HG02678 (cell line): ENCODE data around the gene ATP5F1E.

Source experiments
- ATAC-seq: cut with Tn5 transposase; IDR thresholded peaks from one replicate; pipeline ENCODE4 v1.9.1; 2021; ENCODE audit warnings: mild to moderate bottlenecking, moderate library complexity; ENCODE audit not compliant: unreplicated experiment

Gene ATP5F1E

DNA sequence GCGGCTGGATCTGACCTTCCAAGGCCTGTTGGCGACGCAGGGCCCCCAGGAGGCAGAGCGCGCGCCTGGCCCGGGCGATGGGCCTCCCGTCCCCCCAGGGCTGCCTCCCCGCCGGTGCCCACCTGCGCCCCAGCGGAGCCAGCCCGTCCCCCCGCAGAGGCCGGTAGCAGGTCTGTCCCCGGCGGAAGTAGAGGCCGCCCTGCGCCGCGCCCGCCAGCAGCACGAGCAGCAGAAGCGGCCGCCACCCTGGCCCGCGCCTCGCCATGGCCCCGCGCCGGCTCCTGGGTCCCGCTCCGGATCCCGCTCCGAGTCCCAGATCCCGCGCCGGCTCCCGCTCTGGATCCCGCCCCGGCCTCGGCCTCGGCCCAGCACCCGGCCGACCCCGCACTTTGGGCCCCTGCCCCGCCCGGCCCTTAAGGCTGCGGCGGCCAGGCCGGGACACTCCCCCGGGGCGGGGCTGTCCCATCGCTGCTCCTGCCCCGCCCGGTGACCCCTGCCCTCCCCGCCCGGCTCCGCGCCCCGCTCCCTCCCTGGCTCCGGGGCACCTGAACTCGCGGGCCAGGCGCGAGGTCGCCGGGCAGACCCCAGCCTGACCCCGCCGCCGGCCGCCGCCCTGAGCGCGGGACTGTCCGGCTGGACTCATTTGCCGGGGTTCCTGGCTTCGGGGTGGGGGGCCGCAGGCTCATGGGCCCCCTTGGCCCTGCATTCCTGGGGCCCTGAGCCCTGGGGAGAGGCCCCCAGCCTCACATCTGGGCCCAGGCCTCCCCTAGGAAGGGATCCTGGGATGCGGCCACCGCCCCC, 25.1 kb downstream of the ATP5F1E start, which contains the start of gene CTSZ:
Gene CTSZ, minus strand, starts transcription at position 391 of the 801 bp plus-strand sequence. Its CDS starts 126 bp downstream, at position 265.
- no peak for ATAC-seq

DNA sequence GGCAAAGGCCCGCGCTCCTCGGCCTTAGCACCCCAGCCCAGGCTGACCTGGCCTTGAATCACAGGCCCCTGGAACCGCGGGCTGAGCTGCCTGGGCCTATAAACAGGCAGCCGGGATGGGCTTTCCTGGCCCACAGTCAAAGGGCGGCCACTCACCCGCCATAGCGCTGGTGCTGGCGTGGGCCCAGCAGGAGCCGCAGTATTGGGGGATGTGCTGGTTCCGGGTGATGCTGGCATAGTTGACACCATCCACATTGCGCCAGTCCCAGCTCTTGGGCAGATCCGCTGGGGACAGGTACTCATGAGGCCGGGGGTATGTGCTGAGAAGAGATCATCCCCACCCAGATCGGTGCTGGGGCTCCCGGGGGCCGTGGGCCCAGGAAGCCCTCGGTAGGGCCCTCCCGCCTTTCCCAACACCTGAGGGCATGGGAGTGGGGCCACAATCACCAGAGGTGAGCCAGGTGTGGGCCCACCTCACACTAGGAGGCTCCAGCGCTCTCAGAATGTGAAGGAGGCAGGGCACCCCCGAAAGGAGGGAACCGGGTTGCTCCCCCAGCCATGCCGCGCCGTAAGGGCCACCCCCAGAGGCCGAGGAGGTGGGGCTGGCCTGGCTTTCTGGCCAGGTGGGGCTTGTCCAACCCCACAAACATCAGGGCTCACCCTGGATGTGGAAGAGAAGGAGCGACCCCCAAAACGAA, 25.8 kb downstream of the ATP5F1E start:
- no peak for ATAC-seq

DNA sequence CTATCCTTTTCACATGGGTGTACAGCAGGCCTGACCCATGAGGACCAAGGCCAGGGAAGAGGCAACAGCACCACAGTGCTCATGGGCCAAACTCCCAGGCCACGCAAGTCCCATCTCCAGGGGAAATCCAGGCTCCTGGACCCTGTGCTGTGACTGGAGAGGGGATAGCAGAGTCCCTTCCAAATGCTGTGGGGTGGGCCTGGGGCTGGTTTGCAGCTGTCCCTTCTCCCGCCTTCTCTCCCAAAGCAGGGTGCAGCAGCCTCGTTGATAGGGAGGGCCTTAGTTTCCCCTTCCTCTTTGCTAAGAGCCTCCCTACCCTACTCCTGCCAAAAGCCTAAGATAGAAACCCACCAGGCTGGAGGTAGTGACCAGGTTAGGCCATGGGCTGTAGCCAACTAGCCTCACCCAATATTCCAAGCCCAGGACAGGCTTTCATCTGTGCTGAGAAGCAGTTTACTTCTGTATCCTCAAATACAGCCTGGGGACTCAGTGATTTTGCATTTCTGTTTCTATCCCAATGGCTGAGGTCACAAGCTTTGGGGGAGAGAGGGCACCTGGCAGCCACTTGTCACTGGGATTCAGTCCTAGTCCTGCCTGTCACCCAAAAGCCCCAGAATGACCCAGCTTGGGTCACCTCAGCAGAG, 26.5 kb downstream of the ATP5F1E start:
- ATAC-seq = no peak

DNA sequence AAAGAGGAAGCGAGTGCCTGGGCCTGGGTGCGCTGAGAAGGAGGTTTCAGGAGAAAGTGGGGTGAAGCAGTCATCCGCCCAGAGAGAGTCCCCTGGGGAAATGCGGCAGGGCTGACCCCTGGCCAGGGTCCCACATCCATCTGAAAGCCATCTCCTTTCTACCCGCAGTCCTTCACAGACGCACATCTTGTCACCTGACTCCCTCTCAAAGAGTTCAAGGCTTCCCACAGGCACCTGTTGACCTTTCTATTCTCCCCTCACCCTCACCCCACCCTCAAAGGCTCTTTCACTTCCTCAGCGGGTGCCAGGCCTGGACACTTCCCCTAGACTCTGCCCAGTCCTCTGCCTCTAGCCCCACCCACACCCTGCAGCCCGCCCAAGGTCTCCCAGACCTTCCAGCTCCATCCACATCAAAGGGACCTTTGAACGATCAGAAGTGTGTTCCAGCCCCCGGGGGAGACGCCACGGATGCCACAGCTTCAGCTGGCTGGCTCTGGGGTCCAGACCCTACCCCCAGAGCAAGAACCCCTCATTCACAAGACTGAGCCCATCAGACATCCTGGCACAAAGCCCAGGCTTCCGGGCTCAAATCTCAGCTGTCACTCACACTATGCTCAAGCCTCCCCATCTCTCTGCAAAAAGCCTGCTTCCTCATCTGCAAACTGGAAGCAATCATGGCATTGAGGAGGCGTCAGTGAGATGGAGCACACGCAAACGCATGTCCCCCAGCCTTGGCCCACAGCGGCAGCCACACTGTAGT, 27.2 kb downstream of the ATP5F1E start:
- ATAC-seq = peak; percentile 67

DNA sequence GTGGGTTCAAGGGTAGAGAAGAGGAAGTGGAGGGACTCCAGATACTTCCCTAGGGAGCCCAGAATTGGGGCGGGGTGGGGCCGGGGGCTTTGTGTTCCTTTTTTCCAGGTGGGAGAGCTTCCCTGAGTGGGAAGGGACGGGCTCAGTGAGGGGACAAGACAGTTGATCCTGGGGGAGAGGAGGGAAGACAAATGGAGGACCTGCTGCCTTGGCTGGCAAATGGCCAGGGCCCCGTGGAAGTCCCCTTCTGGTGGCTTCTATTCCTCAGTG, 27.7 kb downstream of the ATP5F1E start:
- no peak for ATAC-seq

DNA sequence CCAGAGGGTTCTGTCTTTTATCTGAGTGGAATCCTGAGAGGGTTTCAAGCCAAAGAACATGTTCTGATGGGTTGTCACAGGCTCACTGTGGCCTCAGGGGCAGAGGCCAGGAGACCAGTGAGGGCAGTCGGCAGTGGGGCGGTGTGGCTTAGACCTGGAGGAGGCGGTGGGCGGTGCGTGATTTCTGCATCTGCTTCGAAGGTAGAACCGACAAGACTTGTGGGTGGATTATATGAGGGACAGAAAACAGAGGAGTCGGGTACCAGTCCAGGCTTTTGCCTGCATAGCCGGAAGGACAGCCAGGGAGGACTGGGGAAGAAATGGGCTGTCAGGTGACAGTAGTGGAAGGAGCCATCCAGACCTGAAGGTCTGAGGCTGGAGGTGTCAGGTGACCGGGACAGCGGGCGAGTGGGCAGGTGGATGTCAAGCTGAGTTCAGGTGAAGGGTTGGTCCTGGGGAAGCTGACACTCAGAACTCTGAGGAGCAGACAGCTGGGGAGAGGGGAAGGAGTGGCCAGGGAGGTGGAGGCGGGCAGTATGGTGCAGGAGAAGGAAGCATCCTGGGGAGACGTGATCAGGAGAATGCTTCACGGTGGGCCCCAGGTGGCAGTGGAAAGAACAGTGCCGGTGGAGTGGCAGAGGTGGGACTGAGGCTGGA, 28.2 kb downstream of the ATP5F1E start:
- ATAC-seq = no peak

DNA sequence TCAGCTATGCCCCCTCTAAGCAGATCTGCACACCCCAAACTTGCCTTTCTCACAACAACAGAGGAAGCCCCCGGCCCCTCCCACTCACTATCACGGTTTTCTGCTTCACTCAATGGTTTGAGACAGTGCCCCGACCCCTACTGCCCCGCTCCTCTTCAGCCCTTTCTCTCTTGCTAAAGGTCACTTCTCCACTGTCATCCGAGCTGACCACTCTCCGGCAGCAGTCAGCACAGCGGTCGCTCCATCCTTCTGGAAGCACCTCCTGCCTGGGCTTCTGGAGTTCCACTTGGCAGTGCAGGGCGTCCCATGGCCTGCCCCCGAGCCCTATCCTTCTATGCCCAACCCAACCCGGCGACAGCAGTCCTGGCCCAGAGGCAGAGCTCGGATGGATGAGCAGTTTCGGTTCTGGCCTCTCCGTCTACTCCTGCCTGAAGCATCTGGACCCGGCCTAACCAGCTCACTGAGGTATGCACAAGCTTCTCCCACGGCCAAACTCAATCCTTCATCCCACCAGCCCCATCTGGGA, 29.2 kb downstream of the ATP5F1E start:
- no peak for ATAC-seq

DNA sequence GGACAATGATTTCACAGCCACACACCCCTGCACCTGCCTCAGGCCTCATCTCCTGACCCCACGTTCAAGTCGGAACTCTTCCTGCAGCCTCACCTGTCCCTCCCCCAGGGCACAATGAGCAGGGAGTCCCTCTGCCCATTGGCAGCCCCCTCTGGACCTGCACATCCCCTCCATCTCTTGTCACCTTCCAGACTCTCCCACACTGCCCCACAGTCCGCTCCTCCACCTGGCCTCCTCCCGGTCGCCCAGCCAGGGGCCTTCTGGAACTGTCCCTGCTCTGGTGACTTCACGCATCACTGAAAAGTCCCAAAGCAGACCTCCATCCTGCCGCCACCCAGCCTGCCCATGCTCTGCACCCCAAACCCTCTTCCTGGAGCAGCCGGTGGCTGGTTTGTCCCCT, 29.7 kb downstream of the ATP5F1E start:
- ATAC-seq = no peak

DNA sequence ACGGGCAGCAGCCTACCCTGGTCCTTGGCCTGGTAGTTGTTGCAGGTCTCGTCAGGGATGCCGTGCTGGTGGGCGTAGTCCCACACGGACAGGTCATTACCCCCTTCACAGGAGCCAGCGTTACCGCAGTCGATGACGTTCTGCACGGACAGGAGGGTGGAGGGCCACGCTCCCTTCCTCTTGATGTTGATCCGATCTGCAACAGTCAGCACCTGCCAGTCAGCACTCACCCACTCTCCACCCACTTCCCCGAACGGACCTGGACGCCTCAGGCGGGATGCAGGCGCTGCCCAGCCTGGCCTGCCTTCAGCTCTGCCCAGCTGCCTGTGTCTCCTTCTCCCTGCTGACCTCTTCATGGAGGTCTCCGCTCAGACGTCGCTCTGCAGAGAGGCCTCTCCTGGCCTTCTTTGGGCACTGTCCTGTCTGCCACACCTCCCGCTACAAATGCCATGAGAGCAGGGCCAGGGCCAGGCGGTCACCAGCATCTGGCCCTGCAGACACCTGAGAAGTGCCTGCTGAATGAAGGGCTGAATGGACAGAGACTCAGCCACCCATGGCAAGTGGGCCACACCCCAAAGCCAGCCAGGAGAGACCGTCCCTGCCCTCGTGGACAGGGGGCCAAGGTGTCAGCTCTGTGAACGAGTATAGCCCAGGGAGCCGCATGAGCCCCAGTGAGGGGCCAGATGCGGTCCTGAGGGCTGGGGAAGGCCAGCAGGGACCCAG, 30.5 kb downstream of the ATP5F1E start:
- no peak for ATAC-seq

DNA sequence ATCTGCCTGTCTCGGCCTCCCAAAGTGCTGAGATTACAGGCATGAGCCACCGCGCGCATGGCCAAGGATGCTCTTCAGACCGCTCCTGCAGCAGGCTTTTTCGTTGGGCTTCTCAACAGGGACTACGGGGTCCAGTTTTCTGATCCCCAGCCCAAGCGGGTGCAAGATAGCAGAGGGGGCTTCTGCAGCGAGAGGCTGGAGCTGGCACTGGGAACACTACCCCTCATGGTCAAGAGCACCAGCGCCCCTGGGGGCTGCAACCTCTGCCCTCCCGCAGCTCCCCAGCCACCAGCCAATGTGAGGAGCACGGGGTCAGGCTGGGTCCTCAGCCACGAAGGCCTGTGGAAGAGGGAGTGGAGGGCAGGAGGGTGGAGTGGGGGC, 31.1 kb downstream of the ATP5F1E start:
- no peak for ATAC-seq

DNA sequence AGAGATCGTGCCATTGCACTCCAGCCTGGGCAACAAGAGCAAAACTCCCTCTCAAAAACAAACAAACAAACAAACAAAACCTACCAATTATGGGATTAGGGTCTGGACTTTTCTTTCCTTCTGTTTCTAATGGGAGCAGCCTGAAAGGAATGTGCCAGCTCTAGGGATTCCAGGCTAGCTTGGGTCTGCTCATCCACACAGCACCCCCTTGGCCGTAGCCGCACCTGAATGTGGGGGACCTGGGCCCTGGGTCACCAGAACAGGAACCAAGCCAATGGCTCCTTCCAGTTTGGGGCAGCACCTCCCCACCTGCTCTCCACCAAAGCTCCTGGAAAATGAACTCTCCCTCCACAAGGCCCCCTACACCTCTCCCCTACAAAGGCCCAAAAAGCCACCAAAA, 31.8 kb downstream of the ATP5F1E start:
- no peak for ATAC-seq

DNA sequence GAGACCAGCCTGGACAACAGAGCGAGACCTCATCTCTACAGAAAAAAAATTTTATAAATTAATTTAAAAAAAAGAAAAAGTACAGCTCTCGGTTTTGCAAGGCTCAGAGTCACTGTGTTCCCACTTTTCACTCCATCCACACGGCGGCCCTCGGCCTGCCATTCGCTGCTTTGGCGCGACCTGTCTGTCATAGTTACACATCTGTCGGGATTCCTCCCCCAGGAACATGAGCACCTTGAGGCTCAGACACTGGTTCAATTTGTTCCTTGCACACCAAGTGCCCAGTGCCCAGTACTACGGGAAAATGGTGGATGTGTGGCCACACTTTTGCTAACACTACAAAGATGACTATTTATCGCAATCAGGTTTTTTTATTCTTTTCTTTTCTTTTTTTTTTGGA, 33.5 kb downstream of the ATP5F1E start:
- no peak for ATAC-seq

DNA sequence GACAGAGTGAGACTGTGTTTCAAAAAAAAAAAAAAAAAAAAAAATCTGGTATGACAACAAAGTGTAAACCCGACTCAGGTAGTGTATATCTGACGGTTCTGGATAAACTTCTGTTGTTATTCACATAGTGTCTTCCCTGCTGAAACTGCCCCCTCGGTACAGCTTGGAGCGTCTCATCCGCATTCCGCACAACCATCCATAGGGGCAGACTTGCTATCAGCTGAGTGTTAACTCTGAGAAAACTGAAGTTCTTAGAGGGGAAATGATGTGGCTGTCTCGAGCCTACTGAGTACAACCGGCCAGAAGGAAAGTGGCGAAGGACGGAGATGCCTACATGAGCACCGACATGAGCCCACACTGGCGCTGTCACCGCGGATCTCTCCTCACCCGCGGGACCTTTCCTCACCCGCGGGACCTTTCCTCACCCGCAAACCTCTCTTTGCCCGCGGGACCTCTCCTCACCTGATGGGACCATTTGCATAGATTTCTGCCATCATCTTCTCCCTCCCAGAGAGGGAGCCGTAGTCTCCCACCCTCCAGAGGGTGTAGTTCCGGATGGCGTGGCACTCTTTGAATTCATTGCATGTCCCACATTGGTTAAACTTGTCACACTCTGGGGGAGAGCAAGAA, 34.9 kb downstream of the ATP5F1E start:
- no peak for ATAC-seq

DNA sequence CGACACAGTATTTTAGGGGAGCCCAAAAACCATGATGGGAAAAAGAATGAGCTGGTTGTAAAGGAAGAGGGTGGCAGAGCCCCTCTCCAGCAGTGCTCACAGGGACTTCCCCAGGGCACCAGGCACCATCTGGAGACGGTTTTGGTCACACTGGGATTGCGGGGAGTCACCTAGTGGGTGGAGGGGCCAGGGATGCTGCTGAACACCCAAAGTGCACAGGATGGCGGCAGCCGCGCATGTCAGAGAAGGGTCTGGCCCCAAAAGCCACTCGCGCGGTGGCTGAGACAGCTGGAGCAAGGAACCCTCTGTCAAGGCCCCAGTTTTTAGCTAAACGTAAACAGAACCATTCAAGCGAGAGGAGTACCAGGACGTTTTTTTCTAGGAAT, 35.9 kb downstream of the ATP5F1E start:
- no peak for ATAC-seq

DNA sequence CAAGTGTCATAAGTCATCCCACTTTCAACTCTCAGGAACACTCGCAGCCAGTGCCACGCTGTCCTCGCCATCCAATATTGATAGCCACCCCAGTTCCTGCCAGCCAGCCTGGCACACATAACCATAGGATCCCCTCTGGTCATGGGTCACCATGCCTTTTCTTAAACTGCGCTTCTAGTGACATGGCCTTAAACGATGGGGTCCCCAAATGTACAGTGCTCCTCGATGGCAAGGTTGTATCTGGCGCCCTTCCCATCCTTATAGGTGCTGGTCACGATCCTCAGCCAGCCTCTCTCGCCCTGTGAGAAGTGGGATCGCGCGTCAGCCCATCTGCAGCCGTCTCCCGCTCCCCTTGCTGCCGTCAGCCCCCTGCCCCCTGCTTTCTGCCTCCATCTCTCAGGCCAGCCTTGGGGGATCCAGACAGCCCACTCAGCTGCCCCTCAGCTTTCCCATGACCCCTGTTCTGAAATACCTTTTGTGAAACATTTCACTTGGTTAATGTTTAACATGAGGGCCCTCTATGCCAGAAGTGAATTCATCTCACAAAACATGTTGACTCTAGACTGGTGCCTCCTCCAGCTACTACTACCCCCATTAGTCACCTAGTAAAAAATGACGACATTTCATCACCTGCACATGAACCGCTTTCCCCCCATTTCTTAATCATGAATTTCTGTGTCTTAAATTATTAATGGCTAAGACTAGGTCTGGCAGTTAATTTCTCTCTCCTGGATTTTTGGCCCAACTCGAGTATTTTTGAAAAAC, 36.5 kb downstream of the ATP5F1E start:
- no peak for ATAC-seq

DNA sequence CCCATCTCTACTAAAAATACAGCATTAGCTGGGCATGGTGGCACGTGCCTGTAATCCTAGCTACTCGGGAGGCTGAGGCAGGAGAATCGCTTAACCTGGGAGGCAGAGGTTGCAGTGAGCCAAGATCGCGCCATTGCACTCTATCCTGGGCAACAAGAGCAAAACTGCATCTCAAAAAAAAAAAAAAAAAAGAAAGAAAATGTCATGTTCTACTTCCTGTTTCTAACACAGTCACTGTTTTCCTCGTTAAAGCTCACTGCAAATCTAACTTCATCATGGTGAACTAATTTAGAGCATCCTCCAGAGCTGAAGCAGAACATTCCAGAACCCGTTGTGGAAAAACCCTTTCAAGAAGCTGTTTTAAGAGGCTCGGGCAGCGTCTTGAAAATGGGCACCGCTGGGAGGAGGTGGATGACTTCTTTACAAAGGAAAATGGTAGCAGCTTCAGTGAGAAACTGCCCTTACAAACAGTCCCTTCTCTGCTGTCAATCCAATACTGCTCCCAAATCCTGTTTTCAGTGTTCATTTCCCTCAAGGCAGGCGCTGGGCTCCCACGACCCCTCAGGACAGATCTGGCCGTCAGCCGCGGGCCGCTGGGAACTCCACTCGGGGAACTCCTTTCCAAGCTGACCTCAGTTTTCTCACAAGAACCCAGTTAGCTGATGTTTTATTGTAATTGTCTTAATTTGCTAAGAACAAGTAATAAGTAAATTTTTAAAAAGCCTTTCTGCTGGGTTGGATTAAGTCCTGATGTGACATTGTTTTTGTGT, 37.6 kb downstream of the ATP5F1E start:
- no peak for ATAC-seq

DNA sequence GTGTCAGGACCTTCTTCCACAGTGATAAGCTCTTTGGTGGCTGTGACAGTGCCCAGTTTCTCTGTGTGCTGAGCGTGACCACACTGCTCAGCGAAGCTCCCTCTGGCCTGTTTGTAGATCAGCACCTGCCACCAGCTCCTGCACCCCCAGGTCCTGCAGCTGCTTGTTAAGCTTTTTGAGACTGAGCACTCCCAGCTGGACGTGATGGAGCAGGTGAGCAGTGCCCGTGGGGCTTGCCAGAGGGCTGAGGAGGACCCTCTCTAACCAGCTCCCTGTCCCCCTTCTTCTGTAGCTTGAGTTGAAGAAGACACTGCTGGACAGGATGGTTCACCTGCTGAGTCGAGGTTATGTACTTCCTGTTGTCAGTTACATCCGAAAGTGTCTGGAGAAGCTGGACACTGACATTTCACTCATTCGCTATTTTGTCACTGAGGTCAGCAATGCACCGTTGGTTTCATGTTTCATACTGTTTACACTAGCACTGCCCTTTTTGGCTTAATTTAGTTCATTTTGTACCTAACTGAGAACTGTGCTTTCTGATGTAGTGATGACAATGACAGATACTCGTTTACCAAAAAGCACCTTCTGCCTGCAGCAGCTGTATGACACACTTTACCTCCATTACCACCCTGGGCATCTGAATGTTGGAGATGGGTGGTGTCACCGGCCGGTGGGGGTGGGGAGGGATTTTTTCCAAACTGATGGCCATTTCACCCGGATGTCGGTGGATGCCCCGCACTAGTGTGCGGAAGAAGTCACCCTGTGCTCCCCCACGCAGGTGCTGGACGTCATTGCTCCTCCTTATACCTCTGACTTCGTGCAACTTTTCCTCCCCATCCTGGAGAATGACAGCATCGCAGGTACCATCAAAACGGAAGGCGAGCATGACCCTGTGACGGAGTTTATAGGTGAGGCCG, 38.5 kb downstream of the ATP5F1E start:
- no peak for ATAC-seq
